Middle frontal gyrus (tissue), 1 donor: Measurements from ENCODE around the gene PKD1.
"Not testable (repeated sequence)": the region's sequence is repeated elsewhere in the genome, so short reads cannot be mapped to it uniquely, and the experiment has no call there.

Source experiments
- DNase-seq: peaks from one replicate; pipeline ENCODE4 v3.0.0-alpha.2; 2015; ENCODE audit warnings: low spot score; ENCODE audit errors: extremely low spot score

The PKD1 gene

GRCh38 chr16:2108446-2109270, 27.0 kb downstream of the PKD1 start:
- DNase-seq = not testable (repeated sequence)

GRCh38 chr16:2107791-2108125, 27.9 kb downstream of the PKD1 start:
- DNase-seq = not testable (repeated sequence)

GRCh38 chr16:2107121-2107790, 28.4 kb downstream of the PKD1 start:
- DNase-seq = not testable (repeated sequence)

- DNase-seq = not testable (repeated sequence)
Observed at GRCh38 chr16:2106211-2106610, 29.5 kb downstream of the PKD1 start.

- not testable (repeated sequence) for DNase-seq
Observed at GRCh38 chr16:2105769-2106168, 29.9 kb downstream of the PKD1 start.

GRCh38 chr16:2105291-2105690, 30.4 kb downstream of the PKD1 start:
- DNase-seq = not testable (repeated sequence)

- not testable (repeated sequence) for DNase-seq
Observed at GRCh38 chr16:2104464-2104863, 31.2 kb downstream of the PKD1 start.

GRCh38 chr16:2102471-2102870, 33.2 kb downstream of the PKD1 start:
- DNase-seq = no peak

GRCh38 chr16:2101581-2101980, 34.1 kb downstream of the PKD1 start:
- DNase-seq = not testable (repeated sequence)

GRCh38 chr16:2097689-2098088, 38.0 kb downstream of the PKD1 start:
- not testable (repeated sequence) for DNase-seq

GRCh38 chr16:2096853-2097595, 38.7 kb downstream of the PKD1 start:
- DNase-seq = no peak

GRCh38 chr16:2095918-2096582, 39.6 kb downstream of the PKD1 start:
- DNase-seq = no peak

GRCh38 chr16:2095315-2095853, 40.3 kb downstream of the PKD1 start:
- DNase-seq = no peak

- DNase-seq = no peak
Observed at GRCh38 chr16:2093793-2094192, 41.9 kb downstream of the PKD1 start.

- DNase-seq = no peak
Observed at GRCh38 chr16:2092866-2093265, 42.8 kb downstream of the PKD1 start.

GRCh38 chr16:2092256-2092620, 43.5 kb downstream of the PKD1 start:
- DNase-seq = no peak

- no peak for DNase-seq
Observed at GRCh38 chr16:2091547-2092255, 44.0 kb downstream of the PKD1 start.

- no peak for DNase-seq
Observed at GRCh38 chr16:2090777-2091546, 44.7 kb downstream of the PKD1 start.

- DNase-seq = no peak
Observed at GRCh38 chr16:2090481-2090776, 45.3 kb downstream of the PKD1 start.
